ENCODE data around the gene TXK. TPM values are rescaled to one million over a fixed set of nuclear protein-coding genes. Genes with fewer than 3 reads are reported as not detected.

Gene TXK
- total and polyA plus RNA-seq, 2 experiments from 2014 or later = 0.76 to 1.5 TPM

DNA sequence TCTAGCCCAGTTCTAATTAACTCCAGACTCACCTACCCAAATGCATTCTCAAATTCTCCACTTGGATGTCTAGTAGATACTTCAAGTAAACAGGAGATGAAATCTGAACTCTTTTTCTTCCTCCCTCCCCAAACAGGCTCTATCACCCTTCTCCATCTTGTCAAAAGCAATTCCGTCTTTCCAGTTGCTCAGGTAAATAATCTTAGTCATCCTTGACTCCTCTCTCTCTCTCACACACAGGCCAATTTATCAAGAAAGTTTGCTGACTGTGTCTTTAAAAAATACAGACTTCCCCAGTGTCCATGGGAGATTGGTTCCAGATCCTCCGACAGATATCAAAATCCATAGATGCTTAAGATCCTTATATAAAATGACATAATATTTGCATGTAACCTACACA, 12.9 kb downstream of the TXK start:
- 63% methylated on average over 2 of the region's 2 CpGs for WGBS (ENCODE audit: low lambda C conversion rate, missing lambda C conversion rate)
- DNase-seq (ENCODE audit: low spot score) = no peak

DNA sequence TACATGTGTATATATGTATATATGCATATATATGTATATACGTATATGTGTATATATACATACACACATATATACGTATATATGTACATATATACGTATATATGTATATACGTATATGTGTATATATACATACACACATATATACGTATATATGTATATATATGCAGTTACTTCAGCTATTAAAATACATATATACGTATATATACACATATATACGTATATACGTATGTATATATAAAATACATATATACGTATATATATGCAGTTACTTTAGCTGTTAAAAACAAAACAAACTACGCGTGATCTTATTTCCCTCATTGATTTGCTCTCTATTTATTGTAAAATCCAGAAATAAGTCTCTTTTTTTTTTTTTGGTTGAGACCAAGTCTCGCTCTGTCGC, 13.9 kb downstream of the TXK start:
- H3K4me2 ChIP-seq = no peak overlapping the region
- no peak overlapping the region for H3K4me3 ChIP-seq
- no peaks in the 10 kb centered on the region for H3K9me2 ChIP-seq (replicated peaks; ENCODE audit: insufficient read depth)
- H3K4me1 ChIP-seq (ENCODE audit: insufficient read depth) = no peaks in the 10 kb centered on the region
- H2AFZ ChIP-seq = no peak overlapping the region
- no peaks in the 10 kb centered on the region for H3K27me3 ChIP-seq
- H4K20me1 ChIP-seq (ENCODE audit: insufficient read depth, poor library complexity, severe bottlenecking) = no peaks in the 10 kb centered on the region
- H3K79me2 ChIP-seq = no peaks in the 10 kb centered on the region
- H3K36me3 ChIP-seq (replicated peaks; ENCODE audit: insufficient read depth, low read depth) = no peaks in the 10 kb centered on the region
- H3K27ac ChIP-seq = no peak overlapping the region
- TF ChIP-seq EZH2 (IDR thresholded peaks at IDR 0.05; ENCODE audit: borderline replicate concordance) = no peak
- no peak for TF ChIP-seq EZH2phosphoT487 (IDR thresholded peaks at IDR 0.05; ENCODE audit: low read depth, severe bottlenecking, unreplicated experiment)
- TF ChIP-seq, protein P1, sequence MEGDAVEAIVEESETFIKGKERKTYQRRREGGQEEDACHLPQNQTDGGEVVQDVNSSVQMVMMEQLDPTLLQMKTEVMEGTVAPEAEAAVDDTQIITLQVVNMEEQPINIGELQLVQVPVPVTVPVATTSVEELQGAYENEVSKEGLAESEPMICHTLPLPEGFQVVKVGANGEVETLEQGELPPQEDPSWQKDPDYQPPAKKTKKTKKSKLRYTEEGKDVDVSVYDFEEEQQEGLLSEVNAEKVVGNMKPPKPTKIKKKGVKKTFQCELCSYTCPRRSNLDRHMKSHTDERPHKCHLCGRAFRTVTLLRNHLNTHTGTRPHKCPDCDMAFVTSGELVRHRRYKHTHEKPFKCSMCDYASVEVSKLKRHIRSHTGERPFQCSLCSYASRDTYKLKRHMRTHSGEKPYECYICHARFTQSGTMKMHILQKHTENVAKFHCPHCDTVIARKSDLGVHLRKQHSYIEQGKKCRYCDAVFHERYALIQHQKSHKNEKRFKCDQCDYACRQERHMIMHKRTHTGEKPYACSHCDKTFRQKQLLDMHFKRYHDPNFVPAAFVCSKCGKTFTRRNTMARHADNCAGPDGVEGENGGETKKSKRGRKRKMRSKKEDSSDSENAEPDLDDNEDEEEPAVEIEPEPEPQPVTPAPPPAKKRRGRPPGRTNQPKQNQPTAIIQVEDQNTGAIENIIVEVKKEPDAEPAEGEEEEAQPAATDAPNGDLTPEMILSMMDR (IDR thresholded peaks at IDR 0.05; ENCODE audit: poor library complexity) = no peak
- no peaks in the 10 kb centered on the region for H3K9me3 ChIP-seq (ENCODE audit: low read depth)
- DNase-seq (ENCODE audit: low spot score) = no peak
- 95% methylated on average over 11 of the region's 13 CpGs for whole genome bisulfite sequencing (ENCODE audit: low lambda C conversion rate, missing lambda C conversion rate)

More for the DNA sequence above, 12.9 kb downstream of the TXK start:
- Histone ChIP-seq H3K4me2 (no peak overlapping the region), H3K36me3 (replicated peaks; ENCODE audit: insufficient read depth, low read depth) (no peaks in the 10 kb centered on the region), H3K4me1 (ENCODE audit: insufficient read depth) (no peaks in the 10 kb centered on the region), H3K9me3 (ENCODE audit: low read depth) (no peaks in the 10 kb centered on the region), H4K20me1 (ENCODE audit: insufficient read depth, poor library complexity, severe bottlenecking) (no peaks in the 10 kb centered on the region), H3K27me3 (no peaks in the 10 kb centered on the region), H3K4me3 (no peak overlapping the region), H2AFZ (no peak overlapping the region), H3K9me2 (replicated peaks; ENCODE audit: insufficient read depth) (no peaks in the 10 kb centered on the region), H3K79me2 (no peaks in the 10 kb centered on the region), H3K27ac (no peak overlapping the region)
- TF ChIP-seq, protein P1 (IDR thresholded peaks at IDR 0.05; ENCODE audit: poor library complexity) = no peak
- TF ChIP-seq EZH2 (IDR thresholded peaks at IDR 0.05; ENCODE audit: borderline replicate concordance) (no peak), EZH2phosphoT487 (IDR thresholded peaks at IDR 0.05; ENCODE audit: low read depth, severe bottlenecking, unreplicated experiment) (no peak)

DNA sequence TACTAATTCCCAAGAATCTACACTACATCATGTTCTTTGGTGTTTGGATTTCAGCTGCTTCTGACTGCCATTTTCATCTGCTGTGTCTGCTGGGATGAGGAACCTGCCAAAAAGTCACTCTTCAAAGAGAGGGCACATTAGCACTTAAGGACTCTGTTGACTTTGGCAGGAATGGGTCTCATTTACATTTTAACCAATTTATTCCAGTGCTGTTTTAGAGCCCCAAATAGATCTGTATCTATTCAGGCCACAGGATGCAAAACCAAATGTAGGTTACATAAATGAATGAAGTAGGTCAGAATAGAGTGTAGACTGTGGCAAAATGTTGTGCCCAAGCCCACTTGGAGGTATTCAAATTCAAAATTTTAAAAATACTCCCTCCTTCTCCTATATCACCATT, 14.4 kb downstream of the TXK start:
- Histone ChIP-seq H3K27ac (no peak overlapping the region), H3K9me2 (replicated peaks; ENCODE audit: insufficient read depth) (no peaks in the 10 kb centered on the region), H3K4me2 (no peak overlapping the region), H3K4me3 (no peak overlapping the region), H3K9me3 (ENCODE audit: low read depth) (no peaks in the 10 kb centered on the region), H3K27me3 (no peaks in the 10 kb centered on the region), H3K4me1 (ENCODE audit: insufficient read depth) (no peaks in the 10 kb centered on the region), H3K36me3 (replicated peaks; ENCODE audit: insufficient read depth, low read depth) (no peaks in the 10 kb centered on the region), H2AFZ (no peak overlapping the region), H4K20me1 (ENCODE audit: insufficient read depth, poor library complexity, severe bottlenecking) (no peaks in the 10 kb centered on the region), H3K79me2 (no peaks in the 10 kb centered on the region)
- no peak for DNase-seq (ENCODE audit: low spot score)
- TF ChIP-seq EZH2phosphoT487 (IDR thresholded peaks at IDR 0.05; ENCODE audit: low read depth, severe bottlenecking, unreplicated experiment) = no peak
- TF ChIP-seq, protein P1 (IDR thresholded peaks at IDR 0.05; ENCODE audit: poor library complexity) = no peak
- TF ChIP-seq EZH2 (IDR thresholded peaks at IDR 0.05; ENCODE audit: borderline replicate concordance) = no peak

DNA sequence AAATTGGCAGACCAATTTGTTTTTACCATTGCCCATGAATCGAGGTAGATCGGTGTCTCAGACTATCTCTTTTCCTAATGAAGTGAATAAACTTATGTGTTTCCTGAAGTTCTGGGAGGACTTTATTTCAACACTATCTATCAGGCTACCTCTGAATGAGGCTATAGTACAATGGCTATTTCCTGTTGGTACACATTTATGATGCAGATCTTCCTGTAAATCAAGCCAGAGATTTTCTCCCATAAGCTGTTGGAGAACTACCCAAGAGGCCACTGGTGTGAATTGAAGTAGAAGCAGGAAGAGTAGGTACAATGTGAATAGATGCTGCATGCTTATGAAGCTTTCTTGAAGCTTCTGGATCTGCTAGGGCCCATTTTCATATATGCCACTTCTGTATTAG, 16.0 kb downstream of the TXK start:
- no peak for TF ChIP-seq EZH2 (IDR thresholded peaks at IDR 0.05; ENCODE audit: borderline replicate concordance)
- no peak for TF ChIP-seq EZH2phosphoT487 (IDR thresholded peaks at IDR 0.05; ENCODE audit: low read depth, severe bottlenecking, unreplicated experiment)
- TF ChIP-seq, protein P1 (IDR thresholded peaks at IDR 0.05; ENCODE audit: poor library complexity) = no peak

More for the DNA sequence above, 16.0 kb downstream of the TXK start:
- H3K79me2 ChIP-seq = no peaks in the 10 kb centered on the region
- H3K9me3 ChIP-seq (ENCODE audit: low read depth) = no peaks in the 10 kb centered on the region
- H3K4me1 ChIP-seq (ENCODE audit: insufficient read depth) = no peaks in the 10 kb centered on the region
- no peak overlapping the region for H3K27ac ChIP-seq
- WGBS (ENCODE audit: low lambda C conversion rate, missing lambda C conversion rate) = 100% methylated on average over 2 of the region's 2 CpGs
- H3K36me3 ChIP-seq (replicated peaks; ENCODE audit: insufficient read depth, low read depth) = no peaks in the 10 kb centered on the region
- H3K4me3 ChIP-seq = no peak overlapping the region
- no peaks in the 10 kb centered on the region for H3K27me3 ChIP-seq
- no peak overlapping the region for H3K4me2 ChIP-seq
- no peaks in the 10 kb centered on the region for H3K9me2 ChIP-seq (replicated peaks; ENCODE audit: insufficient read depth)
- no peak for DNase-seq (ENCODE audit: low spot score)
- no peak overlapping the region for H2AFZ ChIP-seq
- no peaks in the 10 kb centered on the region for H4K20me1 ChIP-seq (ENCODE audit: insufficient read depth, poor library complexity, severe bottlenecking)

Data from hepatocyte (in vitro differentiated cells).